HG03354 (cell line): Measurements from ENCODE around the gene CDC25B.
"Not testable (repeated sequence)": the region's sequence is repeated elsewhere in the genome, so short reads cannot be mapped to it uniquely, and the experiment has no call there.

ENCODE experiments used
- ATAC-seq: cut with Tn5 transposase; IDR thresholded peaks from one replicate; pipeline ENCODE4 v1.9.1; 2021; ENCODE audit warnings: mild to moderate bottlenecking; ENCODE audit not compliant: unreplicated experiment, poor library complexity, severe bottlenecking

CDC25B gene

GRCh38 chr20:3820901-3821727 is 25.0 kb downstream of the CDC25B start:
- ATAC-seq = peak; percentile 17

GRCh38 chr20:3821996-3822395 is 25.9 kb downstream of the CDC25B start:
- no peak for ATAC-seq

GRCh38 chr20:3823881-3824280 is 27.8 kb downstream of the CDC25B start:
- no peak for ATAC-seq

GRCh38 chr20:3825526-3825925 is 29.4 kb downstream of the CDC25B start:
- ATAC-seq = no peak

GRCh38 chr20:3826420-3826819 is 30.3 kb downstream of the CDC25B start:
- no peak for ATAC-seq

GRCh38 chr20:3828798-3829197 is 32.7 kb downstream of the CDC25B start:
- no peak for ATAC-seq

GRCh38 chr20:3829891-3830290 is 33.8 kb downstream of the CDC25B start:
- not testable (repeated sequence) for ATAC-seq

GRCh38 chr20:3836132-3836531 is 40.0 kb downstream of the CDC25B start:
- ATAC-seq = no peak

- ATAC-seq = no peak
Measured at GRCh38 chr20:3839328-3839727, 43.2 kb downstream of the CDC25B start.

GRCh38 chr20:3840201-3840600 is 44.1 kb downstream of the CDC25B start:
- not testable (repeated sequence) for ATAC-seq

- ATAC-seq = no peak
Measured at GRCh38 chr20:3842348-3842930, 46.3 kb downstream of the CDC25B start.

GRCh38 chr20:3843490-3843889 is 47.4 kb downstream of the CDC25B start:
- ATAC-seq = no peak

GRCh38 chr20:3843990-3844619 is 48.0 kb downstream of the CDC25B start:
- ATAC-seq = not testable (repeated sequence)

GRCh38 chr20:3846378-3846739 is 50.2 kb downstream of the CDC25B start:
- no peak for ATAC-seq

- ATAC-seq = peak; percentile 95
Measured at GRCh38 chr20:3846740-3847428, 50.8 kb downstream of the CDC25B start, which contains the start of gene MAVS. Gene MAVS (plus strand): TSS chr20:3846834. CDS start chr20:3854625, 7,791 bp downstream.

GRCh38 chr20:3847429-3847940 is 51.4 kb downstream of the CDC25B start:
- no peak for ATAC-seq

GRCh38 chr20:3848565-3848964 is 52.5 kb downstream of the CDC25B start:
- ATAC-seq = no peak

- no peak for ATAC-seq
Measured at GRCh38 chr20:3854462-3854871, 58.4 kb downstream of the CDC25B start.
